ENCODE measurements around the gene GLTP. TPM values are rescaled to one million over a fixed set of nuclear protein-coding genes. Genes with fewer than 3 reads are reported as not detected.
A peak's percentile ranks its signal among the peaks of the same experiment; 100 is the strongest.

Gene GLTP
- total and polyA plus RNA-seq, 11 donors: 16.9 to 68.6 (median 25.1) TPM

- Histone ChIP-seq H3K4me1 (peaks cover 0 to 4% (median 0%) of the 10 kb centered on the region in 12 donors), H3K9me3 (no peaks in the 10 kb centered on the region), H3K36me3 (peaks cover 0 to 85% (median 57%) of the 10 kb centered on the region in 9 donors), H3K27ac (no peak overlapping the region), H3K4me3 (no peak overlapping the region), H3K27me3 (no peaks in the 10 kb centered on the region)
- DNase-seq (no peak), ATAC-seq (no peak)
- TF ChIP-seq CTCF (IDR thresholded peaks at IDR 0.05) (no peak), POLR2A (IDR thresholded peaks at IDR 0.05) (no peak)
- intact Hi-C loops (cut with DNase I): no loop called here
- WGBS, 4 donors: 92 to 100% (median 95%) methylated on average over 3 to 5 of the region's 5 CpGs
These were observed 42.7 kb upstream of the GLTP start for GRCh38 chr12:109923038-109923437.

GRCh38 chr12:109921982-109922381 lies 41.6 kb upstream of the GLTP start:
- WGBS, 4 donors: 73 to 84% (median 82%) methylated on average over 2 to 4 of the region's 4 CpGs

GRCh38 chr12:109920261-109920780 lies 40.0 kb upstream of the GLTP start:
- 91 to 93% (median 92%) methylated on average over 11 of the region's 11 CpGs for WGBS, 4 donors
- ATAC-seq: peak in 1 of 4 donors; percentile 7
- intact Hi-C loops (cut with DNase I): no loop called here
- Histone ChIP-seq H3K4me3 (no peak overlapping the region), H3K9me3 (no peaks in the 10 kb centered on the region), H3K27ac (no peak overlapping the region), H3K4me1 (no peaks in the 10 kb centered on the region), H3K27me3 (no peaks in the 10 kb centered on the region), H3K36me3 (peaks cover 0 to 86% (median 69%) of the 10 kb centered on the region in 9 donors)
- TF ChIP-seq POLR2A (IDR thresholded peaks at IDR 0.05): no peak
- no peak for DNase-seq

More at GRCh38 chr12:109921982-109922381, 41.6 kb upstream of the GLTP start:
- Histone ChIP-seq H3K9me3 (no peaks in the 10 kb centered on the region), H3K4me3 (no peak overlapping the region), H3K27ac (no peak overlapping the region), H3K4me1 (no peaks in the 10 kb centered on the region), H3K36me3 (peaks cover 0 to 85% (median 61%) of the 10 kb centered on the region in 9 donors), H3K27me3 (no peaks in the 10 kb centered on the region)
- TF ChIP-seq CTCF (IDR thresholded peaks at IDR 0.05): no peak
- TF ChIP-seq POLR2A (IDR thresholded peaks at IDR 0.05): no peak
- DNase-seq (no peak), ATAC-seq (no peak)
- intact Hi-C loops (cut with DNase I): no loop called here

- Histone ChIP-seq H3K4me3 (no peak overlapping the region), H3K27me3 (no peaks in the 10 kb centered on the region), H3K4me1 (no peaks in the 10 kb centered on the region), H3K27ac (no peak overlapping the region), H3K36me3 (peaks cover 0 to 87% (median 77%) of the 10 kb centered on the region in 9 donors), H3K9me3 (no peaks in the 10 kb centered on the region)
- ATAC-seq (no peak), DNase-seq (no peak)
- intact Hi-C loops (cut with DNase I): no loop called here
- 64 to 68% (median 66%) methylated on average over 10 of the region's 10 CpGs for WGBS, 4 donors
- no peak for TF ChIP-seq POLR2A (IDR thresholded peaks at IDR 0.05)
- TF ChIP-seq CTCF (IDR thresholded peaks at IDR 0.05): no peak
These were observed 39.1 kb upstream of the GLTP start for GRCh38 chr12:109919456-109919855.

- H3K9me3 ChIP-seq: no peaks in the 10 kb centered on the region
- no peaks in the 10 kb centered on the region for H3K27me3 ChIP-seq
- WGBS, 4 donors: 80 to 94% (median 89%) methylated on average over 3 to 4 of the region's 4 CpGs
- TF ChIP-seq CTCF (IDR thresholded peaks at IDR 0.05) (no peak), POLR2A (IDR thresholded peaks at IDR 0.05) (no peak)
- H3K27ac ChIP-seq: no peak overlapping the region
- H3K4me1 ChIP-seq: peaks cover 0 to 6% (median 0%) of the 10 kb centered on the region in 12 donors
- no peak for DNase-seq
- ATAC-seq: no peak
- peaks cover 0 to 100% (median 96%) of the 10 kb centered on the region in 9 donors for H3K36me3 ChIP-seq
- H3K4me3 ChIP-seq: no peak overlapping the region
- intact Hi-C loops (cut with DNase I): no loop called here
These were observed 35.7 kb upstream of the GLTP start for GRCh38 chr12:109916045-109916444.

All from heart left ventricle (tissue), 16 donors.